Cortex of kidney (tissue), 1 donor: ENCODE measurements around the gene ADCY3.

Experiments used
- DNase-seq: peaks from one replicate; lab custom pipeline; 2025; lab: John Stamatoyannopoulos, UW

The ADCY3 gene

DNA sequence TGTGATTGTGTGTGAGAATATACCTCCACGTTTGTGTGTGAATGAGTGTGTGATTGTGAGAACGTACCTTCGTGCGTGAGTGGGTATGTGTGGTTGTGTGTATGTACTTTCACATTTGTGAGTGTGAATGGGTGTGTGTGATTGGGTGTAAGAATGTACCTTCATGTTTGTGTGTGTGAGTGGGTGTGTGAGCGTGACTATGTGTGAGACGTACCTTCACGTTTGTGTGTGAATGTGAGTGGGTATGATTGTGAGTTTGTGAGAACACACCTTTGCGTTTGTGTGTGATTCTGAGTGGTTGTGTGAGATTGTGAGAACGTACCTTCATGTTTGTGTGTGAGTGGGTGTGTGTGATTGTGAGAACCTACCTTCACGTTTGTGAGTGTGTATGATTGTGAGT is 5.8 kb upstream of the ADCY3 start:
- DNase-seq: no peak

DNA sequence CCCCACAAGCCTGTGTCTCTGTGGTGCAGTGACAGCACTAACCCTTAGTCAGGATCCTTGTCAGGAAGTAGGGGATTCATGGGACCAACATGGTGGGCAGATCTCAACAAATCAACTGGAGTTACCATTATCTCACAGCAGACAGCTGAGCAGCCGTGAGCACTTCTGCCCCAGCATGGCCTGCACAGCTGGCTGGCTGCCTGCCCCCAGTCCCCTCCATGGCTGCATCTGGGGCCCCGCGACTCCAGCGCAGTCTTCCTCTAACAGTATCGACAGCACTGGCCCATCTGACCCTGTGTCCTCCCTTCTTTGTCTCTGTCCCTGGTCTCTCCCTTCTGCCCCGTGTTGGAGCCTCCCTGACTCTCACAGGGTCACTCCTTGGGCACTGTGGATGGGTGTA is 4.7 kb upstream of the ADCY3 start:
- DNase-seq: no peak

DNA sequence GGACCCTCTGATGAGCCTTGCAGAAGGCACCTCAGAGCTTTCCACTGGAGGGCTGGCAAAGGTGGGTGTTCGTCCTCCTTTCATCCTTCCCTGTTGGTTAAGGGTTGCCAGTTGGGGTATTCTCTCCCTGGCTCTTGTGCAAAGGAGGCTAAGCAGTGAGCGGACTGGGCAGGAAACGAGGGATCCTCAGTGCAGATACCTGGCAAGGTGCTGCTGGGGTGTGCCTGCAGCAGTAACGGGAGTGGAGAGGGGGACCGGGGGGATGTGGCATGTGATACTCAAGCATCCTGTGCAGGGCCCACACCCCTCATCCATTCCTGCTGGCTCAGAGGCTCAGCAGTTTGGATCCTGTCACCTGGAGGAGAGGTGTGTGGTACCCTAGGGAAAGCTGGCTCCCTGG is 4.2 kb upstream of the ADCY3 start:
- DNase-seq: no peak

DNA sequence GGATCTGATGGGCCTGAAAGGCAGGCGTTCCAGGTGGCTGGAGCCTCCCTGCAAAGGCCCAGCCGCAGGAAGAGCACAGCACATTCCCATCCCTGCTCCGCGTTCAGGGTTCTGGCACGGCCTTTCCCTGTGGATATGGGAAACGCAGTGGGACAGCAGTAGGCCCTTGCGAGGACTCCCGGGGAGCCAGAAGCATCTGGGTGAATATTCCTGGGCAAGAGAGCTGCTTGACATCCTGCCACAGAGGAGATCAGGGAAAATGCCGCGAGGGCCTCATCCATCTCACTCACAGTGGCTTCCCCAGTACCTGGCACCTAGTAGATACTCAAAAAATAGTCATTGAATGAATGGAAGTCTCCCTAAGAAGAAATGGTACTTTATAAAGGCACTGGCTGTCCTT is 3.1 kb upstream of the ADCY3 start:
- no peak for DNase-seq

DNA sequence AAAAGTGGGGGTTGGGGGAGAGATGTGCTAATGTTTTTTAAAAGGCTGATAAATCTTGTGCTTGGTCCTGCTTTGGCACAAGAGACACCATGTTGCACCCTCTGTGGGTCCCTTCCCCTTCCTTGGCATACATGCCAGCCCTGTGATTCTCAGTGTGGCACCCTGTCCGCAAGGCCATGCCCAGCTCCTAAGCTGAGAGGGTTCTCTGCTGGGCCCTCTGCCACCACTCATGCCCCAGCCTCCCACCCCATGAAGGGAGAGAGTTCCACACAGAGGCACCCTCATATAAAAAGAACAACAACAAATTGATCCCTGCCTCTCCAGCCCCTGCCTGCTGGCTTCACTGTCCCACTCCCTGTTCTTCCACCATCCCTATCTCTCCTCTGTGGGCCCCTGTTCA is 2.5 kb upstream of the ADCY3 start:
- DNase-seq: no peak

DNA sequence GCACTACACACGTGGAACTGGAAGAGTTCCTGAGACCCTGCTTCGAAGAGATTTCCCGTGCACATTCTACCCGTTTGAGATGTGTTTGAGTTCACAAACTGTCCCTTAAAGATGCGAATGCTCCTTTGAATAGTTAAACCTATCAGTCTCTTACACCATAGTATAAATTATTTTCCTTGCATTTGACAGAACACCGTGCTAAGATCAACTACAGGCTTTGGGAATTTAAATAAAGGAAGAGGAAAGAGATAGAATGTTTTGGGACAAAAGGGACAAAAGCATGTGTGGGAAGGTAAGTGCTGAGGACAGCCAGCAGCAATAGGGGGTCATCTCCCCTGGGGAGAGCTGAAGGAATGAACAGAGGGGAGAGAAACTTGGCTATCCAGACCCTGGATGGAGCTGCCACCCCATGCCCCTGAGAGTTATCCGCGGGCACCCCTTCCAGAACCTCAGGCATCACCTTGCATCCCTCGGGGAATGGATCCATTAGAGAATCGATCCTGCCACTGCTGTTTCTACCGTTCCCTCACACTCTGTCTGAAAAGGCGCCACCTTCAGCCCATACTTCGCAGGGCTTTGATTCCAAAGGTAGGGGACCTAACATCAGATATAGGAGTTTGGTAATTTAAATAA is 888 bp upstream of the ADCY3 start:
- DNase-seq: no peak

DNA sequence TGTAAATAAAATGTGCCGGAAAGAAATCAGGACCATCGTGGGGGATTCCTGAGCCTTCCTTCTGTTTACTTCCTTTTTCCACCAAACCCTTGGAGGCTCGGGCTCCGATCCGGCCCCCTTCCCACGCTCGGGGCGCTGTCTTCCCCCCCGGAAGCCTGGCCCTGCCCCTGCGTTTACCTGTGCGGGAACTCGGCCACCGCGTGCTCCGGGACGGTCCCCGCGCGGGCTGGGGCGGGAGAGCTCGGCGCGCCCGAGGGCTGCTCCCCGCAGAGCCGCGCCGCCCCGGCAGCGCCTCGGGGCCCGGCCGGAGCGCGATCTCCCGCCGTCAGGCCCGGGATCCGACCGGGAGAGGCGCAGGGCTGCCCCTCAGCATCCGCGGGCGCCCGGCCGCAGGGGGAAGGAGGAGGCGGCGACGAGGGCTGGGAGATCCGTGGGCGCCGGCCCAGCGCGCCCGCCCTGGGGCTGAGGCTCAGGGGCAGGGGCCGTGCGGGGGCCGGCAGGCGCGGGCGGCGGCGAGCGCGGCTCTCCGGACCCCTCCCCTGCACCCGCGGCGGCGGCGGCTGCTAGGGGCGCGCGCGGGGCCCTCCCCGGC is 435 bp downstream of the ADCY3 start:
- DNase-seq: no peak

DNA sequence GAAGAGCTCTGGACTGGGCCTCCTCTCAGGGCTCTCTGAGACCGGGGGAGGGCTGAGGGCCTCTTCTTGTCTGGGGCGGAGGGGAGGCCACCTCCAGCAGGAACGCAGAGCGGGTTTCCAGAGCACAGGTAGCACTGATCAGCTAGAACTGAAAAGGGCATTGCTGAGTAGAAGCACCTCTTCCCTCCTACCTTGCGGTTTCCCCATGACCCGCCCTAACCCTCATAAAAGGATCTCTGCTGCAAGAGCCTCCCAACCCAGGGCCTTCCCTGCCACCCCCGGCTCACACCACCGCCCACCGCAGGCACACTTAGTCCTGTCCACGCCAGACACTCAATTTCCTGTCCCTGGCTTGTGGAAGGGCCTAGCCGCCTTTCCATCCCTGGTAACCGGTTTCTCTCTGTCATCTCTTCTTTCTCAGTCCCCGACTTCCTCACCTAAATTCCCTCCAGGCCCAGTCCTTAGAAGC is 966 bp downstream of the ADCY3 start:
- no peak for DNase-seq

DNA sequence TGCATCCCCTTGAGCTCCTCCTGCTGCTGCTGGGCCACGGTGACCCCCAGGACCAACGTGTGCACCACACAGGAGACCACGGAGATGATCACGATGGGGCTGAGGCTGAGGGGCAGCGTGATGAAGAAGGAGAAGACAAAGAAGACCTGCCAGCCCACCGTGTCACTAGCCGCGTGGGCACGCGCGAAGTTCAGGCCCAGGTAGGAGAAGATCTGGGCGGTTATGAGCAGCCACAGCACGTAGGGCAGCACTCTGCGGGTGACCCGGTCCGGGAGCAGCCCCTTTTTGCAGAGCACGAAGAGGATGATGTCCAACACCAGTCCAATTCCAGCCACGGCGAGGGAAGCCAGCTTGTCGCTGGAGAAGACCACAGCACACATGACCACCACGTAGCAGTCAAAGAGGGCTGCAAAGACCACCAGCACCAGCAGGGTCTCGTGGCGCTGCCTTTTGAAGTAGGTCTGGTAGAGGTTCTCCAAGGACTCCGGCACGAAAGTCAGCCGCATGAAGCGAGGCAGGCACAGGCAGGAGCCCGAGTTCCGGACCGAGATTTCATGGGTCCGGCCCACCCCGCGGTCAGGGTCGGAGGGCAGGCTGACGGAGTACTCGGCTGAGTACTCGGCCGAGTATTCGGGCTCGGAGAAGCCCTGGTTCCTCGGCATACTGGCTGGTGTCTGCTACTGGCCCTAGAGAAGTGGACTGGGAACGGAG is 1.6 kb downstream of the ADCY3 start:
- DNase-seq: no peak

DNA sequence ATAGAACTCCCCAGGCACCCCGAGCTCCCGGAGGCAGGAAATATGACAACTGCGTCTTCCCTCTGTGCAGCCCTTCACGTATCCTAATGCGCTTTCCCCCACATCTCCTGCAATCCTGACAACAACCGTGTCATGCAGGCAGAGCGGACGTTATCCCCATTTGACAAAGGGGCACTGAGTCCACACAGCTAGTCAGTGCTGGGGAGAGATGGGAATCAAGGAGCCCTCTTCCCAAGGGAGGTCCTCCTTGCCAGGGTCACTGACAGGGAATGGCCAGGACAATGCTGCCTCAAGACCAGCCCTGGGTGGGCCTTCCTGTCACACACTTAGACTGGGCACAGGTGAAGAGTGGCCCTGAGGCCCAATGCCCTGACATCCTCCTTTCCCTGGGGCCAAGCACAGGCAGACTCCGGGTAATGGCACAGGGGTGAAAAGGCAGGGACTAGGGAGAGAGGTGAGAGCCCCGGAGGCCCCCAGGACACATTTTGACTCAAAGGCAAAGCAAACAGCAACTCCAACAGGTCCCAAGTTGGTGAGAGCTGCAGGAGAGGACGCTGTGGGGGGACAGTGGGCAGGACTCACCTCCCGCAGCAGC is 2.2 kb downstream of the ADCY3 start:
- no peak for DNase-seq

DNA sequence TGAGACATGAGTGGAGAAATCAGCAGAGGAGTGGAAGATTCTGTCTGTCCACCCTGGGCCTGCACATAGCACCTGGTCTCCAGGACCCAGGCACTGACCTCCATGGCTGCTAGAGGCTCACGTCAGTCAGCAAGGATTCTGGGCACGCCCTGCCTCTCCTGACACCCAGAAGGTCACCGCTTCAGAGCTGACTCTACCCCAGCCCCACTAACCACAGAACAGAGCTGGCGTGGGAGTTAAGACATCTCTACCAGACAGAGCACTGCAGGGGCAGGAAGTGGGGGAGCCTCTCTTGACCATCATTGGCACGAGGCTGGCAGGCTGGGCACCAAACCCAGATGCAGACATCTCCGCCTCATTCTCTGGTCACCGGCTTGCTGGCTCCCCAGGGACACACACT is 3.0 kb downstream of the ADCY3 start:
- no peak for DNase-seq

DNA sequence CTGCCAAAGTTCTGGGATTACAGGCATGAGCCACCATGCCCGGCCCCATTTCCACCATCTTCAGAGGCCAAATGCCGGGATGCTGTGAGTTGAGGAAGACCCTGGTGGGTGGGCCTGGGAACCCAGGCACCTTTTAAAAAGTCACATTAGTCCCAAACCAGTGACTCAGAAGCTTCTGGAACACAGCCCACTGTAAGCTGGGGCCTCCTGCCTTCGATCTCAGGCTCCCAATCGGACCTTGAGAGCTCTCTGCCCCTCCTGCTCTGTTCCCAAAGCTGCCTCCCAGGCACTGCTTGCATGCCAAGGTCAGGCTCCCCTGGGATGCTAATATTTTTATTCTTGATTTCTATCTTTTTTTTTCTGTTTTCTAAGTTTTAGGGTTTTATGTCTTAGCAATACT is 4.2 kb downstream of the ADCY3 start:
- no peak for DNase-seq

DNA sequence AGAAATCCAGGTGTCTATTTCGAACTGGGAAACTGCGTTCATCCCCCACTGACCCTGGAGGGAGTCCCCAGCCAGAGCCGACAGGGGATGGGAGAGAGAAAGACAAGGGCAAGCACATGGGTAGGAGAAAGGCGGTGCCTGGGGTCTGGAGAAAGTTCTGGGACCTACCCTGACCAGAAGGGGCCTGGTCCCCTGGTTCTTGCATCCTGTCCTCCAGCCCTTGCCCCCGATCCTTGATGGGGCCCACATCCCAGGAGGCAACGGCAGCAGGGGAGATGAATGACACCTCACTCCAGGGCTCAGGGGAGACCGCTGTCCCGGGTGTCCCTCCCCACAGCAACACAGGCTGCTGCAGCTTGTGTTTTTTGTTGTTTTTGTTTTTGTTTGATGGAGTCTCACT is 4.9 kb downstream of the ADCY3 start:
- DNase-seq: no peak

DNA sequence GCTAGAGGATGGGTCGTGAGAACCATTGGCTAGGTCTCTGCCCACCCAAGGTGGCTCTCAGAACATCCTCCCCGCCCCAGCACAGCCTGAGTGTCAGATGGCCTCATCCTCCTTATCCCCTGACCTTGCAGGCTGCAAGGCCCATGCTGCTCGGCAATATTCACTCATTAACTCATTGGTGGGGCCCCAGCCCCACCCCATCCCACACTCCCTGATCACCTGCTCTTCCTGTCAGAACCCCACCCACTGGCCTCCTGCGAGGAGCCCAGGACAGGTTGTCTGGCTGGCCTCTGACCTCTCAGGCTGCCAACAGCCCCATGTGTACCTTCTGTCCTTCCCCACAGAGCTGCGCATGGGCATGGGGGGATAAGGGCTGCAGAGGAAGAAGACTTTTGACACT is 5.3 kb downstream of the ADCY3 start:
- DNase-seq: no peak

DNA sequence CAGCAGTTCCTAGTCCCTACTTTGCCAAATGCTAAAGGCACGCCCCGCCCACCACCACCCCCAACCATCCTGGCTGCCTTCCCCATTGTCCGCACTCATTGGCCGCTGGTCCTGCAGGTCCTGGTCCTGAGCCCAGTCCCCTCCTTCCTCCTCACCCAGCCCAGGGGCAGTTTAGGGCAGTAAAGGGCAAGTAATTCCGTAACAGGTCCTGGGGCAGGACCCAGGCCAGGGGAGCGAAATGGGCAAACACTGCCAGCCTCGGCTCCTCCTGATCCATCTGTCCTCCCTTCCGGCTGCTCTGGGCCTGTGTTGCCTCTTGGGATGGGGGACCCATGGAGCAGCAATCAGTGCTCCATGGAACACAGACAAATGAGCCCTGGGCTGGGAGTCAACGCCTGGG is 6.1 kb downstream of the ADCY3 start:
- no peak for DNase-seq

DNA sequence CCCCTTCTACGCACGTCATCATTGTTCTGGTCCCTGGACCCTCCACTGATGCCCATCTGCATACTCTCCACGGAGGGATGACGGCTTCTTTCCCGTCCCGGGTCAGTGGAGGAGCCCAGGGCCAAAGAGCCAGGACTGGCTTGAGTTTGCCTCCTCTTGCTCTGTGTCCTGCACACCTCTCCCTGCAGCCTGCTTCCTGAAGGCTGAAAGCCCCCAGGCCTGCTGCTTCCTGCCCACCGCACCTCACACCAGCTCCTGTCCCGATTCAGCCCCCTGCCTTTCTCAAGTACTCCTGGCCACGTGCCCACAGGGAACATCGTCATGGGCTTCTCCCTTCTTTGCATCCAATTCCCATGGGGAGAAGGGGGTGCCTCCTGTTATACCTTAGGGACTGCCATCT is 7.1 kb downstream of the ADCY3 start:
- DNase-seq: no peak

DNA sequence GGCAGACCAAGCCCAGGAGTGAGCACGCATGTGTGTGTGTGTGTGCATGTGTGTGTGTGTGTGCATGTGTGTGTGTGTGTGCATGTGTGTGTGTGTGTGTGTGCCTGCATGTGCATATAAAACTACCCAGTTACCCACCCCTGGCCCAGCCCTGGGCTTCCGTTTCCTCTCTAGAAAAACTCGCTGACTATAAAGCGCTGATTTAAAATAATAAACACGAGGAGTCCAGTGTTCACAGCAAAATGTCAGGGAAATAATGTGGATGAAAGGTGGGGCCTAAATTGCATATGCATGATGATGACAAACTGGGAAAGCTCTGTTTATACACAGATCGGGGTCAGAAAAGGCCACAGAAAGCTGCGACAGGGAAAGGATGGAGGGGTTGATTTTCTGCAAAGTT is 7.5 kb downstream of the ADCY3 start:
- DNase-seq: no peak

DNA sequence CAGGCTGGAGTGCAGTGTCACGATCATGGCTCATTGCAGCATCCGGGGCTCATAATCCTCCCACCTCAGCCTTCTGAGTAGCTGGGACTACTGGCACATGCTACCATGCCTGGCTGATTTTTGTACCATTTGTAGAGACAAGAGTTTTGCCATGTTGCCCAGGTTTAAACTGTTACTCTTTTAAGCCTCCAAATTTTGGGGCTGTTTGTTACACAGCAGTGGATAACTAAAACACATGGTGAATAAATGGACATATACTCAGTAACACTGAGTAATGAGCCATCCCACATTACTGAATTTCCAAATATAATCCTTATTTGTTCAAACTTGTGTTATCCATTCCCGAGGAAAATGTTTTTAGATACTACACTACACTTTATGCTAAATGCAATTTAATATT is 9.8 kb downstream of the ADCY3 start:
- DNase-seq: no peak

DNA sequence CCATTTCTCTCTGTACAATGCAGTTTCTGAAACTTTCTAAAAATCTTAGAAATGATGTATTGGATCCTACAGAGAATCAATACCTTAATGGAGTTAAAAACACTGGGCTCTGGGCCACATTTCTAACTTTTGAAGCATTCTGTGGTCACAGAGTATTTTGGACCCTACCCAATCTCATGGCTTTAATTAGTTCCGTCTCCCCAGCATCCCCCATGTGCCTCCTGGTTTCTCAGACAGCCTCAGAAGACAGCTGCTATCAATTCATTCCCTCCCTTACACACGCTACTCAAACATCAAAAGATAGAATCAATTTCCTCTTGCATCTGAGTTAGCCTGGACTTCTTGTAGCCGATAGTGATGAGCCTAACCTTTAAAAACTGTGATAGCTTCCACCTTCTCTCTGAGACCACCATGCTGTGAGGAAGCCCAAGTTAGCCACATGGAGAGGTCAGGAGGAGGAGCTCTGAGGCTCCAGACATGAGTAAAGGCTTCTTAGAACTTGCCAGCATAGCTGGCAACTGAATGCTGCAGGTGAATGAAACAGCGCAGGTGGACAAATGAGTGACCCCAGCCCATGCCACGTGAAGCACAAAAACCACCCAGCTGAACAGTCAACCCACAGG is 10.4 kb downstream of the ADCY3 start:
- no peak for DNase-seq

DNA sequence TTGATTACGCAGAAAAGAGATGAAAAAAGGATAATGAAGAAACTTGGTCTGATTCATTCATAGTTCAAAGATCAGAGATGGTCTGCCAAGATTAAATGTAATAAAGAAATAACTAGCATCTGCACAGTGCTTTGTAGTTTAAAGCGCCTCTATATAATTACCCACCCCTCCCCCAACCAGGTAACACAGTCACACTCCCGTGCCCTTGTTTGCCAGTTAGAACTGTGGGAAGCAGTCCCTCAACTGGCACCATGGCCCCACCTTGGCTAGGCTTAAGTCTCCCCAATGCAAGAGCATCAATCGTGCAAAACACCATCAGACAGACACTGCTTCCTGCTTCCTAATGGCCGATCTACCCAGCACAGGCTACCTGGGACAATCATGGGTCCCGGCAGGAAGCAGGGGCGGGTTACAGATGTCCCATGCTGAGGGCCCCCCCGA is 11.6 kb downstream of the ADCY3 start:
- no peak for DNase-seq

DNA sequence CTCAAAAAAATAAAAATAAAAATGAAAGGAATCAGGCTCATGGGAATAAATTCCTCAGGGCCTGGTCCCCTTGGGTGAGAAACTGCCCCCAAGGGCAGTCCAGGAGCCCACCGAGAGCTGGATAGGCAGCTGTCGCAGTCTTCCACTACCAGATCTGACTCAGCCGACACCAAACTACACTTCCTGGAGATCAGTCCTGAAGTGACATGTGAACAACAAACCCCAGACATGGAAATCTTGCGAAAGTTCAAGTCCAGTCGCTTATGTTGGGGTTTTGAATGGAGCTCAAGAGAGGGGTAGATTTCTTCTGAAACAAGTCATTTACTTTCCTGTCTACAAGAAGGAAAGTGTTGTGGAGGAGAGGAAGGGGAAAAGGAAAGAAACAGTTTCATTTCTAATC is 12.9 kb downstream of the ADCY3 start:
- no peak for DNase-seq

DNA sequence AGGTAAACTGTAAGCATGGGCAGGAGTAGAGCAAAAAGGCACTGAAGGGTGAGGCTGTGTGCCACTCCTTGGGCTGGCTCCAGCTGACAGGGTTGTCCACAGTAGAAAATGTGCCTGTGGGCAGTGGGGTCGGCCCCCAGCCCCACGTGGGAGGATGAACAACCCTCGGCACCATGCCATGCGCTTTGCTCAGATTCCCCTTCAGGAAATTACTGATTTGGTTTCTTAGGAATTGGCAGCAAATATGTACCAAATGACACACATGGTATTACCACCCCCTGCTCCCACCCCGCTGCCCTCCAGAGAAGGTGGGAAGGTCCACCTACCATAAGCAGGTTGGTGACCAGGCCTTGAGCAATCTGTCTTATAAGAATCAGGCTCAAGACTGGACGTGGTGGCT is 13.6 kb downstream of the ADCY3 start:
- DNase-seq: no peak
